Activated T-cell treated with anti-CD3 and anti-CD28 coated beads for 1 hour (primary cell): ENCODE results near the gene UQCR11.

ENCODE experiments used
- DNase-seq: peaks from one replicate; pipeline ENCODE4 v3.0.0-alpha.2; 2020; ENCODE audit warnings: low read depth

UQCR11 gene

DNA sequence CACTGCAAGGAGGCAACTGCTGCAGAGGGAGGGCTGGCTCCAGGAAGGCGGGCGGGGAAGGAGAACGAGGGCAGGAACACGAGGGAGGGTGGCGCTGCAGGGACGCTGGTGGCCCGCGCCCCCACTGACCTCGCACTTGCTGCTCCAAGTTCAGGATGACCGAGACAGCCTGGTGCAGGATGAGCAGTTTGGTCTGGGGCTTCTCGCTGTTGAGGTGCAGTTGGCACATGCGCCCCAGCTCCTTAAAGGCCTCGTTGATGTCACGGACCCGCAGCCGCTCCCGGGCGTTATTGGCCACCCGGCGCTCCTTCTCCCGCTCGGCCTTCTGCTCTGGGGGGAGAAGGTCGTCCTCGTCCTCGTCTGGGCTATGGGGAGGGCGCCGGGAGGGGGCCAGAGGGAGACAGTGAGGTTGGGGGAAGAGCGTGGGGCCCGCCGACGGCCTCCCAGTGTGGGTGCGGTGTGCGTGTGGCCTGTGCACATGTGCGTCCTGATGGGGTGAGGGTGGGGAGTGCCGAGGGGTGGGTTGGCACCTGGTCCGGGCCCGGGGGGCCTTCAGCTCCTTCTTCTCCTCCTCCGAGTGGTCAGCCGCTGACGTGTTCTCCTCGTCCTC is 10.0 kb upstream of the UQCR11 start:
- no peak for DNase-seq

DNA sequence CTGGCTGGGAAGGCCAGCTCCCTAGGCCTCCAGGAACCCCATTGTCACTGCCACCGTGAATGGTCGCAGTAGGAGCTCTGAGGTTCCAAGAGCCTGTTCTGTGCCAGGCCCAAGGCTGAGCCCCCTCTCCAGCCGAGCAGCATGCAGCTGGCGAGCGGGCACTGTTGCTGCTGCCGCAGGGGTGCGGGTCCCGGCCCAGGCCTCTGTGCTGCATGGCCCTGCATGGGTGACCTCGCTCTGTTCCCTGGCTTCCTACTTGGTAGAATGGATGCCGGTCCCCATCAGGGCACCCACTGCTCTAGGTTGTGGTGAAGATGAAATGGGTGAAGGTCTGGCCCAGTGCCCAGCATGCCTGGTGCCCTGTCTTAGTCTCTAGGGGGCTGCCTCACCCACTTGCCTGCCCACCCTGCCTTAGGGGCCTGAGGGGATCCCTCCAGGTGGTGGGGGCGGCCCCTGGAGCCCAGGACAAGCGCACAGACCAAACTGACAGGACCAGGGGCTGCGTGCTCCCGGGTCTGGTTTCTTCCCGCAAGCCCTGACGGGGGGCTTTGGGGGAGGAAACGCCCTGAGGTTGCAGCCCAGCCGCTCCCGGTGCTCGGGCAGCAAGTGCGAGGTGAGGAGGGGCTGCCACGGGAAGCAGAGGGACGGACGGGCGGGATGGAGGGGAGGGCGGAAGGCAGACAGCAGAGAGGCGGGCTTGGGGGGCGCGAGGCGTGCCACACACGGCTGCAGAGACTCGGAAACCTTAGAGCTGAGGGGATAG is 8.7 kb upstream of the UQCR11 start:
- DNase-seq: no peak

DNA sequence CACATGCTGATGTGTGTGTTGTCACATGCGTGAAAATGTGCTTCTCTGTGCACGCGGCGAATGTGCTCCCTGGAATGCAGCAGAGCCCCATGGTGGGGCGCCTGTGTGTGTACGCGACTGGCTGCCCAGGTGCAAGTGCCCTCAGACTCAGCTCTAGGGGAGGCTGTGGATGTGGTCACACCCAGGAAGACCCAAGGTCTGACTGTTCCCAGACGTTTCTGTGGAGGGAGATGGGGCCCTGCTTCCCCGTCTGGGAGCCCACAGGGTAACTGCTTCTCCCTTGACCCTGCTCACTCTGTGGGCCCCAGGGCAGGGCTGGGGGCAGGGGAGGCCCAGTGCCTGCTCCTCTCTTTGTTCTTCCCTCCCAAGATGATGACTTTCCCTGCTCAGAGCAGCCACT is 7.9 kb upstream of the UQCR11 start:
- no peak for DNase-seq

DNA sequence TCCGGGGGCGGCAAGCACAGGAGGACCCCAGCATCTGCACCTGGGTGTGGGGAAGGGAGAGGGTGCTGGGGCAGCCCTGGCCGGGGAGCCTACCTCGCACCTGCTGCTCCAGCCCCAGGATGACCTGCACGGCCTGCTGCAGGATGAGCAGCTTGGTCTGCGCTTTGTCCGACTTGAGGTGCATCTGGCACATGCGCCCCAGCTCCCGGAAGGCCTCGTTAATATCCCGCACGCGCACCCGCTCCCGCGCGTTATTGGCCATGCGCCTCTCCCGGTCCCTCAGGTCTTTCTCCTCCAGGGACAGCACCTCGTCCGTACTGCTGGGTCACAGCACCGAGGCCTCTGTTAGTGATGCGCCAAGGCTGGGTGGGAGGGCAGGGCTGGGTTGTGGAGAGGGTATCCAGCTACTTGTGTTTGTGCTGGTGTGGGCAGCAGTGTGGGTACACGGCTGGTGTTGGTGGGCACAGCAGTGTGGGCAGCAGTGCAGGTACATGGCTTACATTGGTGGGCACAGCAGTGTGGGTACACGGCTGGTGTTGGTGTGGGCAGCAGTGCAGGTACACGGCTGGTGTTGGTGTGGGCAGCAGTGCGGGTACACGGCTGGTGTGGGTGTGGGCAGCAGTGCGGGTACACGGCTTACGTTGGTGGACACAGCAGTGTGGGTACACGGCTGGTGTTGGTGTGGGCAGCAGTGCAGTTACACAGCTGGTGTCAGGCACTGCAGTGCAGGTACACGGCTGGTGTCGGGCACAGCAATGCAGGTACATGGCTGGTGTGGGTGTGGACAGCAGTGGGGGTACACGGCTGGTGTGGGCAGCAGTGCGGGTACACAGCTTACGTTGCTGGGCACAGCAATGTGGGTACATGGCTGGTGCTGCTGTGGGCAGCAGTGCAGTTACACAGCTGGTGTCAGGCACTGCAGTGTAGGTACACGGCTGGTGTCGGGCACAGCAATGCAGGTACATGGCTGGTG is 7.1 kb upstream of the UQCR11 start:
- no peak for DNase-seq

DNA sequence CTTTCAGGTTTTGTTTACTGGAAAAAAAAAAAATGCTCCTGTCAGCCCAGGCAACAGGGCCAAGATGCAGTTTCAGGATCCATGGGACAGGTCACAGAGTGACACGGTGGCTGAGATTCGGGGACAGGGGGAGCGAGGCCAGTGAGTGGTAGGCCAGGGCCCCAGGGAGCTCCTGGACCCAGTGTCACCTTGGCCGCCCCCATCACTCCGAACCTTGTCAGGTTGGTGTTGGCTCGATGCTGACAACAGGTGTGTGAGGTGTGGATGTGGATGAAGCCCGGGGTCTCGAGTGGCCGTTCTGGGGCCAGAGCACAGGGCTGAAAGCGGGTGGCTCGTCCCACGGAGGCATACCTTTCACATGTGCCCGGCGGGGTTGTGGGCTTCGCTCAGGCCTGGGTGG is 6.1 kb upstream of the UQCR11 start:
- no peak for DNase-seq

DNA sequence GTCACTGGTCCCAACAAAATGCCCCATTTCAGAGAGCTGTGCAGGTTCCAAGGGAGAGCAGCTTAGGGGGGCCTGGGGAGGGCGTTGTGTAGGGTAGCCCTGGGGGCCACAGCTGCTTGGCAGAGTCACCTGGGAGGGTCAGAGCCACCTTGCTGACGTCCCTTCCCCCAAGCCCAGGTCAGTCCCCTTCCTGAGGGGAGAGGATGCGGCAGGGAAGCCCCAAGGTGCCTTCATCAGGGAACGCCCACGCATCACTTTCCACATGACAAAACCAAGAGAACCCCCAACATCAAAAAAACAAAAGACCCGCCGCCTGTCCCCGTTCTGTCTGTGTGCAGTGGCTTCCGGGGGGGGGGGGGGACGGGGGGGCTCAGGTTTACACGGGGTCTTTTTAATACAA is 5.3 kb upstream of the UQCR11 start:
- no peak for DNase-seq

DNA sequence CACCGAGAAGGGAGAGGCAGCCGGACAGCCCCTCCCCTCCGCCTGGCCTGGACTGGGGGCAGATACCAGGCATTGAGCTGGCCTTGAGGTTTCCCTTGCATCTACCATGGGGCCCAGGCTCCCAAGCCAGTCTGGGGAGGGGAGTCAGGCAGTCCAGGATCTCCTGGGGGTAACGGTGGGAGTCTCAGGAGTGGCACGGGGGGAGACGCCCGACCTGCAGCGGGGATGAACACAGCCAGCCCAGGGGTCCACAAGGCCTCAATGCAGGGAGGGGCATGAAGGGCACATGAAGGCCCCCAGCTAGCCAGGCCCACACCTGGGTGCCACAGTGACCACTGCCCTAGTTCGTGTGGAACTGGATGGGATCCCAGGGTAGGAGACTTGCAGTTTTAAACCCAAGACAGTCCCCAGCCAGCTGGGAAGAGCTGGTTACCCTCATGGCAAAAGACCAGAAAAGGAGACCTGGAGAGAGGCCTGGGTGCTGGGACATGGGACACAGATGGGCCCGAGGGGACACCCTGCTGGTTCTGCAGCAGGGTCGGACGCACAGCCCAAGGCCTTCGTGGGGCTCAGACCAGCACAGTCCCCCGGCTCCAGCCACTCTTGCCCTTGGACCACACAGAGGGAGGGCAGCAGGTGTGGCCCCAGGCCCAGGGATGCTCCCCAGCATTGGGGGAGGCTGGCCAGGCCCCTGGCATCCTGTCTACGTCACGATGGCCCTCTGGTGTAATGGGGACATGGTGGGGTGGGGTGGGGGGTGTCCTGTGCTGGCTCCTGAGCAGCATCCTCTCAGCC is 4.6 kb upstream of the UQCR11 start:
- no peak for DNase-seq

DNA sequence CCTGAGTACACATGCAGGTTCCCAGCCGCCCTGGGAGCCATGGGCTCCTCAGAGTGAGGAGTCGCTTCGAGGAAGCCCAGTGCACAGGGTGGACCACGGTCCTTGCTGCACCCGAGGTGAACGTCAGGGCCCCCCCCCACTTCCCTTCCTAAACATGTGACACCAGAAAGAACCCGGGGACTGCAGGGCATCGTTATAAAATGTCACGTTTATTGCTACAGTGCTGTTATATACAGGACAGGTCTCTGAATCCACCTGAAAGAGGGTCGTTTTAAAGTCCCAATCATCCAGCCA is 3.8 kb upstream of the UQCR11 start:
- no peak for DNase-seq

DNA sequence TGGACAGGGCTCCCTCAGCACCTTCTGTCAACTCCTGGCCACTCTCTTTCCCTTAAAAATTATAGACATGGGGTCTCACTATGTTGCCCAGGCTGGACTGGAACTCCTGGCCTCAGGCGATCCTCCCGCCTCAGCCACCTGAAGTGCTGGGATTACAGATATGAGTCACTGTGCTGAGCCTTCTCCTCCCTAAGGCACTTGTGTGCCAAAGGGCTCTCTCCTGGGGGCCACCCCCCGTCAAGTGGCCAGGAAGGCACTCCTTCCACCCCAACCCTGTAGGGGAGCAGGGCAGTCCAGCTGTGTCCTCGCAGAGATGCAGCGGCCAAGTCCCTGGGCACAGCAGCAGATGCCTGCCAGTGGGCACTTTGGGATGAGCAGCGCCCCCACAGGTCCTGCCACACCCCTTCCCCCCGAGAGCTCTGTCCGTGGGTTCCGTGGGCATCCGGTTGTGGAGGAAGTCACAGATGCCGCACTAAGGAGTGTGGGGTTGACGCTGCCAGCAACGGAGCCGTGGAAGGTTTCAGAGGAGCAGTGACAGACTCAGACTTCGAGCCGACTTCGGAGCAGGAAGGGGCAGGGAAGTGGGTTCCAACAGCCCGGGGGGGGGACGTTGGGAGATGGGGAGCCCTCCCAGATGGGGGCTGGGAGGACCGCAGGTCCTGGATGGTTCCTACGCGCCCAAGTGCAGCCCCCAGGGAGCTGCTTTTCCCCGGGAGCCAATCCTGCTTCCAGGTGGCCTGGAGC is 3.3 kb upstream of the UQCR11 start:
- DNase-seq: no peak

DNA sequence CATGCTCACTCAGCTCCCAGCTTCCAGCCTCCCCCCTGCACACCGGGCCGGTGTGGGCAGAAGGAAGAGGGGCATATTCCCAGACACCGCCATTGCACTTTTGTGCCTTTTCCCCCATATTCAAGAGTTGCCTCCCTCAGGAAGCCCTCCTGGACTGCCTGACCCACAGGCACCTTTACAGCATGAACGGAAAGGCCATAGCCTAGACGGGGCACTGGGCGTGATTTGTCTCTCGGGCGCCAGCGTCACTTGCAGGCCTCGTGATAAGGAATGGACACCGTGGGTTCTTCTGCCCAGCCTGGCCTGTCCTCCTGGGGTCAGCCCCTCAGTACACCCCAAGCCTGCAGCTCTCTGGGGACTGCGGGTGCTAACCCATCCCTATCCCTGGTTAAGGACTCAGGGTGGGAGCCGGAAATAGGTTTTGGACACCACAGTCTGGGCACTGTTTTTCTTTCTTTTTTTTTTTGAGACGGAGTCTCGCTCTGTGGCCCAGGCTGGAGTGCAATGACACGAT is 933 bp upstream of the UQCR11 start:
- no peak for DNase-seq

DNA sequence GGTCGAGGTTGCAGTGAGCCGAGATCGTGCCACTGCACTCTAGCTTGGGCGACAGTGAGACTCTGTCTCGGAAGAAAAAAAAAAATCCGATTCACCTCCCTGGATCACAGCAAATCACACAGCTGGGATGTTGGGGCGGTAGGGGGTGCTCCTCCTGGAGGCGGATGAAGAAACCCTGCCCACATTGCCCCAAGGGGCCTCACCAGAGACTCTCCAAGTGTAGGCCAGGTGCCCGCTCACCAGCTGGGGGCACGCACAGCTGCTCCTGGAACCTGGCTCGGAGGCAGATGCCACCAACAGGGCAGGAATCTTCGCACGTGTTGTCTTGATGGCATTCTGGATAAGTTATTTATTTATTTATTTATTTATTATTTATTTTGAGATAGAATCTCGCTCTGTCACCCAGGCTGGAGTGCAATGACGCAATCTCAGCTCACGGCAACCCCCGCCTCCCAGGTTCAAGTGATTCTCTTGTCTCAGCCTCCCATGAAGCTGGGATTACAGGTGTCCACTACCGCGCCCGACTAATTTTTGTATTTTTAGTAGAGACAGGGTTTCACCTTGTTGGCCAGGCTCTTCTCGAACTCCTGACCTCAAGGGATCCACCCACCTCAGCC is 3.1 kb downstream of the UQCR11 start:
- DNase-seq: no peak

DNA sequence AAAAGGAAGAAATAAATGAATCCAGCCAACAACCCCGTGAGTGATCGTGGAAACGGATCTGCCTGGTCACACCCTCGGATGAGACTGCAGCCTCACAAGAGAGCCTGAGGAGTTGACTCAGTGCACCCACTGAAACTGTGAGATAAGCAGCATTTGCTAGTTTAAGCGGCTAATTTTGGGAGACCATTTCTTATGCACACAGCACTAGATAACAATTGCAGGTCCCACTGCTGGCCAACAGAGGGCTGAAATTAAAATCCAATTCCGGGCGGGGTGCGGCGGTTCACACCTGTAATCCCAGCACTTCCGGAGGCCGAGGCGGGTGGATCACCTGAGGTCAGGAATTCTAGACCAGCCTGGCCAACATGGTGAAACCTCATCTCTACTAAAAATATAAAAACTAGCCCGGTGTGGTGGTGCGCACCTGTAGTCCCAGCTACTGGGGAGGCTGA is 3.6 kb downstream of the UQCR11 start:
- no peak for DNase-seq

DNA sequence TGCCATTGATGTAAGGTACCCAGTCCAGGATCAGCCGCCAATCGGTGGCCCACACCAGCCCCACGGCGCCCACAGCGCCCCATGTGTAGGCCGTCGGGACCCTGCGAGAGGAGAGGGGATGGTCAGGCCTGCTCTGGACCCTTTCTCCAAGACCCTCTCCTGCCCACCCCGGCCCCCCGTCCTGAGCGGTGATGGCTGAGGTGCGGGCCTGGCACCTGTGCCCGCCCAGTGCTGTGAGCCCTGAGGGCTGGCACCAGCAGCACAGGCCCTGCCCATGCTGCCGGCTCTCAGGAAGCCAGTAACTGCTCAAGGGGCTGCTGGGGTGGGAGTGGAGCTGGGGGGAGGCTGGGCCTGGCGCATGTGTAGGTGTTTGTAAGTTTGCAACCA is 5.8 kb downstream of the UQCR11 start:
- DNase-seq: no peak

DNA sequence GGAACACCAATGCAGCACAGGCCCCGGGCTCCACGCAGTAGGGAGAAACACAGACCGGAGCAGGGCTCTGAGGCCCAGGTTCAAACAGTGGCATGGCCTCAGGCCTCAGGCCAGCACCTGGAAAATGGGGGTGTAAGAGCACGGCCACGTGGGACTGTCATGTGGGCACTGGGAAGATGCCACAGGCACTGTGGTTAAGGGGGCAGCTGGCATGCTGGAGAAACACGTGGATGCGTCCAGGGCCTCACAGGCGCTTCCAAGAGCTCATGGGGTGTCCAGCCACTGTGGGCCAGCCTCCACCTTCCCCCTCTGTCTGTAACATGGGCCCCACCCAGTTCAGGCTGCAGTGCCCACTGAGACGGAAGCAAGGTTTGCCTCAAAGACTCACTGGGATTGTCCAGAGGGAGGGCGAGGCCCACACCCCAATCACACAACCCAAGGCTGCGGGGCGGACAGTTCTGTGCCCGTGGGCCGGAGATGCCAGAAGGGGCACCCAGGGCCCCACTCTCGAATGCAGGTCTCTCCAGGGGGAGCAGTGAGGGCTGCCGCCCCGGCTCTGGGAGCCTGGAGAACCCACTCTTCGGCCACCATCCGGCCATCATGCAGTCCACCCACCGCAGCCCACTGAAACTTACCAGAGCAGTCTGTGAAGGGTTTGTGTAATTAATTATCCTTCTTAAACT is 6.3 kb downstream of the UQCR11 start:
- DNase-seq: no peak

DNA sequence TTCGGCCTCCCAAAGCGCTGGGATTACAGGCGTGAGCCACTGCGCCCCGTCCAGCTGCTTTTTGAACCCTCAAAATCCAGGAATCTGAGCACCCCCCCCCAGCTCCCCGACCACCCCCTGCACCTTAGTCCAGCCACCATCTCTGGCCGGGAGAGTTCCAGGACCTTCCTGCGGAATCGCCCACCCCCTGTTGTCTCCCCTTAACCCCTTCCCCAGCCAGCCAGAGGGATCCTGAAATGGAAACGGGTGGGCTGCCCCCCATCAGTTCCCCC is 11.8 kb downstream of the UQCR11 start:
- DNase-seq: no peak

DNA sequence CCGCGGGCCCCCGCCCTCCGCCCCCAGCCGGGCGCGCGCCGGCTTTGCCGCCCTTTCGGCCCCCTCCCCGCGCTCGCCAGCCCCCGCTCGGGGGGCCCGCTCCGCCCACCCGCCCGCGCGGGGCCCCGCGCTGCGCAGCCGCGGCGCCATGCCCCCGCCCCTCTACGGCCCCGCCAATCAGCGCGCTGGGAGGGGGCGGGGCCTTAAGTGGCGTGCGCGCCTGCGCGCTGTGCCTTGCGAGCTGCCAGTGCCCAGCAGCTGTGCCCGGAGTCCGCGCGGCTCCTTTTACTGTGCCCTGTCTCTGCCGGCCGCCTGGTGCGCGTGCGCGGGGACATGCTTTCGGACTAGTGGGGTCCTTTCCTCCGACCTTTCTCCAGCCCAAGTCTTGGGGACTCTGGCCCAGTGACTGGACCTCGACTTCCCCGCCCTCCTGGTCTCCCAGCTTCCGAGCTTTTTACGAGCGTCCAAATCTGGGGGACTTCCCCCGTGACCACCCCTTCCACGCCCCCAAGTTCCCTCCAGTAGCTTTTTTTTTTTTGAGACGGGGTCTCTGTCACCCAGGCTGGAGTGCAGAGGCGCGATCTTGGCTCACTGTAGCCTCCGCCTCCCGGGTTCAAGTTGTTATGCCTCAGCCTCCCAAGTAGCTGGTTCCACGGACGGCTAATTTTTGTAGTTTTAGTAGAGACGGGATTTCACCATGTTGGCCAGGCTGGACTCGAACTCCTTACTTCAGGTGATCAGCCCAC is 12.3 kb downstream of the UQCR11 start, which contains the start of gene MBD3:
TSS of gene MBD3 (minus strand) at position 111 of the 746 bp plus-strand sequence. CDS start 234 bp downstream, outside the sequence.
- peak; percentile 84 for DNase-seq

DNA sequence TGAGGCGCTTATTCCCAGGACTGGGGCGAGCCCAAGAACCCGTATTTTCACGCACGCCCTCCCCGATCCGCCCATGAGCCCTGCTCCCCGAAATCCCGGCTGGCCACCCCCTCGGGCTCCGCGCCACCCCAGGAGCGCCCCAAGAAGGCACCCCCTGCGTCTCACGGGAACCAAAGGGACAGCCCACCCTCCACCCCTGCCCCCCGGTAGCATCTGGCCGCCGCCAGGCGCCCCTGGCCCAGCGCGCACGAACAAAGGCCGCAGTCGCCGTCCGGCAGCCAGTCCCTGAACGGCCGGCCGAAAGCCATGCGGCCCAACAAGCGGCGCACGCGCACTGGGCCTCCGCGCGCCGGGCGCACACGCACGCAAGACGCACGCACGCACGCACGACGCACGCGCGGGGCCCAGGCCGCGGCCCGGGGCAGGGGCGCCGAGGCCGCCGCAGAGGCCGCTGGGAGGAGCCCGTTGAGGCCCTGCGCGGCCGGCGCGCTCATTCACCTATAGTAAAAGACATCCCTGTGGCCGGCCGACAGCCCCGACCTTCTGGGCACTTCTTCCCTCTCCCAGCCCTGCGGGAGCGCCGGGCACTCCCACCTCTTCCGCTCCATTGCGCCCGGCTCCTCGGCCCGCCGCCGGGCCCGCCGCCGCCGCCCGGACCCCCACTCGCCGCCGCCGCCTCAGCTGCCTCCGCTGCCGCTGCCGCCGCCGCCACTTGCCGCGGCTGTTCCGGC is 13.1 kb downstream of the UQCR11 start:
- peak; percentile 80 for DNase-seq

DNA sequence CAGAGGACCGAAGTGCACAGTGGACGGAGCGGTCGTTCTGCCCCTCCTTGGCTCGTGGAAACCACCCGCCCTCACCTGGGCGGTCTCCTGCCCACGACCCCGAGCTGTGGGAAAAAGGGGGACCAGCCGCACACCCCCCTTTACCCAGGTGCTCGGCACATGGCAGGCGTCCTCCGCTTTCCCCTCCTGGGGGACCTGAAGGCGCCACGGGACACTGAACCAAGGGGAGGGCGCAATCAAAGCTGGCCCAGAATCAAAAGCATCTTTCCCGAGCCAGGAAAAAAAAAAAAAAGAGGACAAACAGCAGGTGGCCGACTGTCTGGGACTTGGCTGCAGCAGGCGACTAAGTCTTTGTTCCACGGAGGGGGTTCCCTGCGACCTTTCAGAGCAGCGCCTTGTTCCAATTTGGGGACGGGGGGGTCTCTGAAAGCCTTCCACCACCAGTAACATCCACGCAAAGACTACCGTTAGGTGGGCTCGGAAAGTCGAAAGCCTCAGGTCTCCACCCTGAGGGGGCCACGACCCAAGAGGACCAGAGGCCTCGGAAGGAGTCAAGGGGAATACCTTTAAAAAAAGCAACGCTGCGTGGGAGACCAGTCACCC is 13.7 kb downstream of the UQCR11 start:
- DNase-seq: no peak
